MM.1S (cell line): Measurements from ENCODE around the gene ZFTA.
A peak's percentile ranks its signal among the peaks of the same experiment; 100 is the strongest.

Experiments used
- DNase-seq: peaks from one replicate; pipeline ENCODE4 v3.0.0-alpha.2; 2015
- H2AFZ ChIP-seq: fragments of 300-600 bp; sonication (generic); 2 replicates; pipeline ENCODE4 v1.6.0; 2016; ENCODE audit warnings: antibody characterized with exemption, low read length
- H3F3A ChIP-seq: fragments of 300-600 bp; sonication (generic); 2 replicates; pipeline ENCODE4 v1.6.1; 2016; ENCODE audit warnings: mild to moderate bottlenecking, antibody characterized with exemption, low read length, moderate library complexity, mixed read lengths; ENCODE audit not compliant: insufficient read depth
- H3K27ac ChIP-seq: fragments of 300-600 bp; sonication (generic); 2 replicates; pipeline ENCODE4 v1.5.1; 2016; ENCODE audit warnings: mild to moderate bottlenecking, low read length
- H3K27me3 ChIP-seq: fragments of 300-600 bp; sonication (generic); replicated peaks from 2 replicates; pipeline ENCODE4 v1.6.0; 2016; ENCODE audit warnings: low read length; ENCODE audit not compliant: insufficient read depth
- H3K36me3 ChIP-seq: fragments of 300-600 bp; sonication (generic); replicated peaks from 2 replicates; pipeline ENCODE4 v1.6.1; 2016; ENCODE audit warnings: mild to moderate bottlenecking, low read length, mixed read lengths; ENCODE audit not compliant: insufficient read depth
- H3K4me1 ChIP-seq: fragments of 300-600 bp; sonication (generic); 2 replicates; pipeline ENCODE4 v1.6.1; 2016; ENCODE audit warnings: low read length, mixed read lengths
- H3K4me2 ChIP-seq: fragments of 300-600 bp; sonication (generic); 2 replicates; pipeline ENCODE4 v1.6.0; 2016; ENCODE audit warnings: low read depth, low read length
- H3K4me3 ChIP-seq: fragments of 300-600 bp; sonication (generic); 2 replicates; pipeline ENCODE4 v1.5.1; 2016; ENCODE audit warnings: low read length, mixed read lengths
- H3K79me2 ChIP-seq: fragments of 300-600 bp; sonication (generic); 2 replicates; pipeline ENCODE4 v1.6.1; 2016; ENCODE audit warnings: mixed run types, low read length, mixed read lengths
- H3K9ac ChIP-seq: fragments of 300-600 bp; sonication (generic); 2 replicates; pipeline ENCODE4 v1.6.1; 2016; ENCODE audit warnings: low read length, mixed read lengths
- H3K9me2 ChIP-seq: fragments of 300-600 bp; sonication (generic); replicated peaks from 2 replicates; pipeline ENCODE4 v1.6.1; 2016; ENCODE audit warnings: mild to moderate bottlenecking, low read length, mixed read lengths; ENCODE audit not compliant: insufficient read depth
- H3K9me3 ChIP-seq: fragments of 300-600 bp; sonication (generic); replicated peaks from 2 replicates; pipeline ENCODE4 v1.6.1; 2016; ENCODE audit warnings: mild to moderate bottlenecking, low read length, mixed read lengths; ENCODE audit not compliant: insufficient read depth
- H4K20me1 ChIP-seq: fragments of 300-600 bp; sonication (generic); 2 replicates; pipeline ENCODE4 v1.6.1; 2016; ENCODE audit warnings: mild to moderate bottlenecking, low read length, moderate library complexity, mixed read lengths; ENCODE audit not compliant: insufficient read depth
- CTCF ChIP-seq: fragments of 300-600 bp; sonication (generic); IDR thresholded peaks from 2 replicates; pipeline ENCODE4 v1.5.1; 2016; ENCODE audit warnings: antibody characterized with exemption, low read length, mixed read lengths
- EZH2 ChIP-seq: fragments of 300-600 bp; sonication (generic); optimal IDR thresholded peaks from 2 replicates; pipeline ENCODE3; 2017; ENCODE audit warnings: low read depth, mild to moderate bottlenecking, antibody characterized with exemption, low read length, mixed read lengths
- EZH2phosphoT487 ChIP-seq: fragments of 300-600 bp; sonication (generic); IDR thresholded peaks from 2 replicates; pipeline ENCODE4 v1.6.1; 2018; ENCODE audit warnings: antibody characterized with exemption, low read length

Gene ZFTA

GRCh38 chr11:63768237-63769041, at the start of gene ZFTA:
Gene ZFTA, minus strand, starts transcription at chr11:63768775. Its CDS starts 153 bp downstream, at chr11:63768622.
- 0 out of 2 replicates have a peak, but pooled peaks cover 3% of the 10 kb centered on the region for H3K4me1 ChIP-seq
- peaks cover 17% of the 10 kb centered on the region for H3K27me3 ChIP-seq
- H4K20me1 ChIP-seq = no peaks in the 10 kb centered on the region
- no peak within 1 kb of the TSS for H3K27ac ChIP-seq
- H3K9me2 ChIP-seq = no peaks in the 10 kb centered on the region
- TF ChIP-seq CTCF (peak; percentile 11; the same call in 1 of the 2 replicates), EZH2 (no peak)
- H3K36me3 ChIP-seq = no peaks in the 10 kb centered on the region
- peak; percentile 63 for DNase-seq
- H3K4me2 ChIP-seq = peak within 1 kb of the TSS; percentile 76
- no peaks in the 10 kb centered on the region for H3K79me2 ChIP-seq
- peak within 1 kb of the TSS; percentile 74 for H3K4me3 ChIP-seq
- peaks cover 4% of the 10 kb centered on the region; the same call in 1 of the 2 replicates for H3F3A ChIP-seq
- H3K9me3 ChIP-seq = no peaks in the 10 kb centered on the region
- H2AFZ ChIP-seq = peak within 1 kb of the TSS; percentile 85
- peak within 1 kb of the TSS; percentile 36; the same call in 1 of the 2 replicates for H3K9ac ChIP-seq

- H3K4me2 ChIP-seq = no peak overlapping the region
- H3K9ac ChIP-seq = no peak overlapping the region
- no peaks in the 10 kb centered on the region for H3K27me3 ChIP-seq
- H3K9me3 ChIP-seq = no peaks in the 10 kb centered on the region
- no peak overlapping the region for H2AFZ ChIP-seq
- 0 out of 2 replicates have a peak, but pooled peaks cover 3% of the 10 kb centered on the region for H3F3A ChIP-seq
- H4K20me1 ChIP-seq = no peaks in the 10 kb centered on the region
- H3K79me2 ChIP-seq = peaks cover 42% of the 10 kb centered on the region
- peaks cover 9% of the 10 kb centered on the region for H3K36me3 ChIP-seq
- H3K9me2 ChIP-seq = no peaks in the 10 kb centered on the region
- TF ChIP-seq CTCF (no peak), EZH2phosphoT487 (no peak), EZH2 (no peak)
- no peak for DNase-seq
- H3K4me1 ChIP-seq = peaks cover 7% of the 10 kb centered on the region; the same call in 1 of the 2 replicates
- no peak overlapping the region for H3K27ac ChIP-seq
- H3K4me3 ChIP-seq = no peak overlapping the region
Measured at GRCh38 chr11:63817758-63818498, 49.4 kb upstream of the ZFTA start.

- Histone ChIP-seq H3K9me3 (no peaks in the 10 kb centered on the region), H3K4me1 (peaks cover 13% of the 10 kb centered on the region), H3K27me3 (no peaks in the 10 kb centered on the region), H3K36me3 (peaks cover 9% of the 10 kb centered on the region), H2AFZ (no peak overlapping the region), H3K9me2 (no peaks in the 10 kb centered on the region), H3K9ac (no peak overlapping the region), H3K27ac (no peak overlapping the region), H3K4me3 (no peak overlapping the region), H4K20me1 (no peaks in the 10 kb centered on the region), H3F3A (0 out of 2 replicates have a peak, but pooled peaks cover 3% of the 10 kb centered on the region), H3K79me2 (peaks cover 42% of the 10 kb centered on the region), H3K4me2 (no peak overlapping the region)
- no peak for DNase-seq
- TF ChIP-seq EZH2phosphoT487 = no peak
- no peak for TF ChIP-seq EZH2
- no peak for TF ChIP-seq CTCF
Measured at GRCh38 chr11:63816732-63817131, 48.2 kb upstream of the ZFTA start.
